ENCODE measurements around the gene PKD2.
"Not testable (repeated sequence)": the region's sequence is repeated elsewhere in the genome, so short reads cannot be mapped to it uniquely, and the experiment has no call there.

PKD2 gene

DNA sequence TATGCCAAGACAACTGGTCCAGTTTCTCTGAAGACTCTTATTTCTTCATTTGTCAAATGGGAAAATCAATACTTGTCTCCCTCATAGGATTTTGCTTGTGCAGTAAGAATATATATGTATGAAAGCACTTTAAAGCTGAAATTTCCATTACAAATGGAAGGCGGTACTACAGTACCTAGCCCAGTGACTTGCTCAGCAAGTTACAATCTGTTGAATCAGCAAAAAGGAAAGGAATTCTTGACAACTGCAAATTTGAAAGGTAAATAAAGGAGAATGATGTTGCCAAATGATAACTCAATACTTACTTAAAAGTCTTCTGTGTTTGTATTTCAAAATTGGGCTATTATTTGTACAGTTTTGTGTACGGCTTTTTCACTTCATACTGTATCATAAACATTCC, 71.1 kb downstream of the PKD2 start:
- DNase-seq = no peak

DNA sequence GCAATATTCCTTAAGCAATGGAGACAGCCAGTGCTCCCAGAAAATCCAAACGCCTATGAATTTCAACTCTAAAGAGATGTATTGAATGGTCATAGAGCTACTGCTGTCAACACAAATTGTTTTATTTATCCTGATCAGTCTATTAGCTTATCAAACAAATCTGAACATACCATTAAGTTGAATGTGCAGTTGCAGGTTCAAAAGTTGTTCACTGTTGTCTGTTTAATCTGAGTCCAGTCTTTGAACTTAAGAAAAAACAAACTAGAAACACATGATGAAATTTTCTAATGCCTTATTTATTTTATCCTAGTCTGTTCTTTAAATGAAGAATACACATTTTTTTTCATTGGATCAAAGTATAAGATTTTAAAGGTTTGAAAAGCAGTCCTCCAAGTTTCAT, 73.2 kb downstream of the PKD2 start:
- DNase-seq = no peak

DNA sequence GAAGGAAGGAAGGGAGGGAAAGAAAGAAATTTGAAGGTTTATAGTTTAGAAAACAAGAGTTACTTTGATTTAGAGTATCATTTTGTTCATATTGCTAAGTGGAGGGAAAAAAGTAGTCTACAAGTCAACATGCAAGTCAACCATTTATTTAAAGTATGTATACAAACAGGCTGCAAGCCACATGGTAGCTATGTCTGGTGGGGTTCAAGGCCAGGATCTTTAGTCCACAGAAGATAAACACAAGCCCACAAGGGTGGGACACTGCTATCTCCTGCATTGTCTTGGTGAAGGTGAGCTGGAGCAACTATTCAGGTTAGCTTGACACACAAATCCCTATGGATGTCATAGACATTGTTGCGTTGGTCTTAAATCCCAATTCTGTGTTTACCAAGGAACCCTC, 79.6 kb downstream of the PKD2 start:
- no peak for DNase-seq

DNA sequence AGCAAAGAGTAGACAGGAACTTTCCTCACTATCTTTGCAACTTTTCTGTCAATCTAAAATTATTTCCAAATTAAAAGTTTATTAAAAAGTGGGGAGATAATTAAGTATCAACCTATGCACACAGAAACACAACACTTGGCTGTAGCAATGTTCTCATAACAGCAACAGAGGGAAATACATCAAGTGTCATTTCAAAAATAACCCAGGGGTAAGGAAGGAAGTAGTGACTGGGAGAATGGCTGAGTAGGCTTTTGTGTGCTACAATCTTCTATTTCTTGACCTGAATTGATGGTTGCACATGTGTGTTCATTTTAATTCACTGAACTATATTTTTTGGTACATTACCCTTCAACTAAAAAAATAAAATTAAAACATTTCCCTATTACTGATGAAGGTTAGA, 83.5 kb downstream of the PKD2 start:
- DNase-seq = no peak

DNA sequence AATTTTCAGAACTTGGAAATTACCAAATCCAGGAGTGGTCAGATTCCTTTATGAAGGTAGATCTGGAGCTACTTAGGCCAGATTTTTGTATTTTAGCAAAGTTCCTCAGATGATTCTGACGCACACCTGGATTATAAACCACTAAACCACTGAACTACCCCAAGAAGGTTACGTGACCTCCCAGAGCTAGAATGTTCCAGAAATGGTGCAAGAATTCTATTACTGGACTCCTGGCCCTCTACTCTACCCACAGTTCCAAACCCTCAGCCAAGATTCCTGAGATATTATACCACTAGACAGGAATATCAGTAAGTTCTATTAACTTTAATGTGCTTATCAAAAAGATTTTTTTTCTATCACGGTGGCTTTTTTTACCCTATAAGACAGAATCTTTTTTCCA, 83.9 kb downstream of the PKD2 start:
- DNase-seq = no peak

DNA sequence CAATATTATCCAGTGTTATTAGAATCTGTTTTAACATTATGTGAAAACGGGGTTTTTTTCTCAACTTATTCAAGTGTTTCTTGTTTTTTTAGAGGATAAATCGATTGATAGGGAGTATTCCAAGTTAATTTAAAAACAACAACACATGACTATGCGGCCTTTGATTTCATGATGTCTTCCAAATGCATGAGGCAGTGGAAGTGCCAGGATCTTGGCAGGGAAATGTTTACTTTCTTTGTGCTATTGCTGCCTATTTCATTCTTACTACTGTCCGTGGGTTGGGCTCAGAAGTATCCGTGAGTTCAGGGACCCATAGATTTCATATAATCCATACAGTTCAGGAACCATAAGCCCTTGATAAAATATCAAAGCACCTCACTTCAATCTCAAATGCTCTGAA, 86.4 kb downstream of the PKD2 start:
- no peak for DNase-seq

DNA sequence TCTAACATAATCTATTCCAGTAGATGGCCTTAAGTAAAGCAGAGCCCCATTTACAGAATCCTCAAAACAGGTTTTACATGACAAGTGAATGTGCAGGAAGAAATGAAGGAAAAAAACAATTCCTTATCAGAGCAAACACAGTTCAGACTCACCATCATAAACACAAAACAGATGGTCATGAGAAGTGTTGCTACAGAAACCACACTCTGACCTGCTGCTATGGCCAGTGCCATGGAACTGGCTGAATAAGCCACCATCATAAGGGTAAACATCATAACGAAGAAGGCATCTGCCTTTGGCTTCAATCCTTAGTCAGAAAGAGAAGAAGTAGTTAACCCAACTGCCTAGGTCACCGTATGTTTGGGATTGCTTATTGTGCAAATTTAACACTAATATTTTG, 89.9 kb downstream of the PKD2 start:
- no peak for DNase-seq

DNA sequence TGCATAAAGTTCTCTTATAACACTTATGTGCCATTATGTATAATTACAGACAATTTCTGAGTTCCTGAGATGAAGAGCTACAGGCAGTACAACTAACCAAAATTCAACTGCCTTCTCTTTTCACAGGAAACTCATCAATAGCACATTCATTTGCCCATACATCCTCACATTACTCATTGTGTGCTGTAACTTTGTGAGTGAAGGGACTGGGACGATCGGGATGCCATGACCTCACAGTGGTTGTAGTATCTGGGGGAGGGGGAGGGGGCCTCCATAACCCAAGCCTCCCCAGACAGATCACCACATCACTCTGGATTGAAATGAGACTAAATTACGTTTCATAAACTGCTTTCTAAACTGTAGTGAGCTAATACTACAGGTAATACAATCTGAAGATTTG, 90.3 kb downstream of the PKD2 start:
- no peak for DNase-seq

DNA sequence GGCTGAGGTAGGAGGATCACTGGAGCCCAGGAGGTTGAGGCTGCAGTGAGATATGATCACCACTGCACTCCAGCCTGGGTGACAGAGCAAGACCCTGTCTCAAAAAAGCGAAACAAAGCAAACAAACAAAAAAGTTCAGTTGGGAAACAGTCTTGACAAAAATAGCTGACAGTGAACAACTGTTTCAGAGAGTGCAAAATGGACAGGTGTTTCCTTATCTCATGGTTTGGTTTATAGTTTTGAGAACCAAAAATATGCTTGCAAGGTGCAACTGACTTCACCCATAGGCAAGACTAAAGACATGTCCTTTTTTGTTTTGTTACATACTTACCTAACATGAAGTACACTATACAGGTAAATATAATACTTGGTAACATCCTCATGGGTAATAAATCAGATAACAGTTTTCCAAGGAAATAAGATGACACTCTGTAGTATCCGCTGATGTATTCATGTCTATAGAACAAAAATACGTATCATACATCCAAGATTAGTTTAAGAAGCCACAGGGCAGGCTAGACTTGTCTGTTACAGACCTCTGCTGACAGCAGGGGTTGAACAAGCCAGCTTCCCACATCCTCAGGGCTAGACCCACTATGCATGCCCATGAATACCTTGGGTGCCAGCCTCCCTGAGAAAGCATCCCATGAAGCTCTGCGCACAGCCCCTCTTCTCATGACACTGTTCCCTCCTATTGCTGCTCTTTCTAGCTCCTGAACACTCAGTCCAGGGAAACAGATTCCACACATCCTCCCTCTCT, 91.7 kb downstream of the PKD2 start:
- DNase-seq = no peak

DNA sequence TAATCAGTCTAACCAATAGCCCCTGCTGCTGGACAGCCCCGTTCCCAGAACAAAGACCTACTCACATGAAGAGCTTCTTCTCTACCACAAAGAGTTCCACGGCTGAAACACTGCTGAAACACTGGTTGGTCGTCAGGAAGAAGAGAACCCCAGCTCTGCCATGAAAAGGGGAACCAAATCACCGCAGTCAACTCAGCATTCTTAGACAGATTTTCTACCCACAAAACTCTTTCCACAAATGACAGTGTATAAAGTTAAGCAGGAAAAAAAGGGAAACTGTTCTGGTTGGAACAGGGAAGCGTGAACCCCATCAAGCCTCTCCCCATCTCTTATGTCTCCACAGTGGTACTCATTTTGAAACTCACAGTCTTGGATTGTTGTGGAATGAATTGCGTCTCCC, 93.7 kb downstream of the PKD2 start:
- no peak for DNase-seq

DNA sequence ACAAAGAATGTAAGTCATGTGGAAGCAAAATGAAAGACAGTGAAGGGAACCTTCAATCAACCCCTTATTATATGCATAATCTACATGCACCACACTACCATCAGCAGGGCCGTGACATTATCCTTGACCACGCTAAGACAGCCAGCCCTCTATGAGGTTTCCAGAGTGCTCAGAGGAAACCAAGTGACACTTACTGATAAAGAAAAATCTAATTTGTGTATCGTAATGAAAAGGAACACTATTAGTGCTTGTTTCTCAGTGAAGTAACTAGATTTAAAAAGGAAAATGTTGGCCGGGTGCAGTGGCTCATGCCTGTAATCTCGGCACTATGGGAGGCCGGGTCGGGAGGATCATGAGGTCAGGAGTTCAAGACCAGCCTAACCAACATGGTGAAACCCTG, 94.6 kb downstream of the PKD2 start:
- DNase-seq = no peak

DNA sequence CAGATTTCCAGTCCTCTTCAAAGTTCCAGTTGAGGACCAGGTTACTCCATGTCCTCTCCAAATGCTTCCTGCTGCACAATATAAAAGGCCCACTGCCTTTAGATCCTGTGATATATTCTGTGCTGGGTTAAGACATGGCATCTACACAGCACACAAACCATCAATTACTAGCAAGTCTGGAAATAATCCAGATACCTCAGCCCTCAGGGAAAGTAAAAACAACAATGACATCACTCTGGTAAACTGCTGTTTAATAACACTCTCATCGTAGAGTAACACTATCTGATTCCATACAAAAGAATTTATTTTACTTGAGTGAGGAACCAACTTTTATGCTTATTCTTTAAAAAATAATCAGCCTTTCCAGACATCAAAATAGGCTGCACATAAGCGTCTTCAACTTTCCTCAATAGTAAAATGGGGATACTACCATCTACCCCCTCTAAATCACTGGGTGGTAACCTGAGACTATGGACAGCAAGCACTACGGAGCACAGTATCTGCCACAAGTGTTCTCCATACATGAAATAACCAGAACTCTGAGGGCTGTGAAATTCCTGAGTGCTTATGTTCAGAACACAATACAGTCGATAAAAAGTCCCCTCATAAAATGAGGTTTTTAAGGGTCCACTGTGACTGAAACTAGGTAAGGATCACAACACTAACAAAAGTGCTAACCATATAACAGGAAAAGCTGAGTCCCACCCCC, 97.6 kb downstream of the PKD2 start:
- DNase-seq = no peak

DNA sequence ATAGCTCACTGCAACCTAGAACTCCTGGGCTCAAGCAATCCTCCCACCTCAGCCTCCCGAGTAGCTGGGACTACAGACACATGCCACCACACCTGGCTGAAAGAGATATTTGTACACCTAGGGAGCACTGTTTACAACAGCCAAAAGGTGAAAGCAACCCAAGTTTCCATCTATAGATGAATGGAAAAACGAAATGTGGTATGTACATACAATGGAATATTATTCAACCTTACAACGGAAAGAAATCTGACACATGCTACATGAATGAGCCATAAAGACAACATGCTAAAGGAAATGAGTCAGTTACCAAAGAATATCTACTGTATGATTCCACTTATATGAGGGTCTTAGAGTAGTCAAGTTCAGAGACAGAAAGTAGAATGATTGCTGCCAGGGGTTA, 98.8 kb downstream of the PKD2 start:
- no peak for DNase-seq

DNA sequence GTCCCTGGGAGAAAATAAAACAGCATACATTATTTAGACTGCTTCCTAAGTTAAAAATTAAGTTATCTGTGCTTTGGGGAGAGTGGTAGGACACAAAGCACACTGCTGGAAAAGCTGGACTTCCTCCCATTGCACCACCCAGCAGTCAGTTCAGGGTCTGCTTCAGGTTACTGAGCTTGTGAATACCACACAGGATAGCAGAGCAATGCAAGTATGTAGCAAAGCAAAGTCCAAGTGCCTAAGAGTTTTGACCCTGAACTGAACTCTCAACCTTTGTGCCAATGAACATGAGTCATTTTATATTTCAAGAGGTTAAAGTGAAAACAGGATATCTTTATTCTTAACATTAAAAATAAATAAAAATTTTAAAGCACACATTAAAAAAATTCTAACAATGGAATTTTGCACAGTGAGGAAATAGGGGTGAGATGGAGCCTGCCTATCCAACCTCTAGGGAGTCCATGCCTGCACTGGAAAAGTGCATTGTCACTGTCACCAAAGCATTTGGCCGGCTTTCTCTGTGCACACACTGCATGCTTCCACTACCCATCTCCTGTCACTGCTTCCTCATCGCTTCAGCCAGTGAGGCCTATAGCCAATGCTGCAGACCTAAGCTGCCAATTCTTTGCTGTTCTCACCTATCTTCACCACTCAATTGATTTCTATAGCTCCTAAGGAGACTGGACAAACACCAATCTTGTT, 100.1 kb downstream of the PKD2 start:
- peak; percentile 2 to 23 for DNase-seq

DNA sequence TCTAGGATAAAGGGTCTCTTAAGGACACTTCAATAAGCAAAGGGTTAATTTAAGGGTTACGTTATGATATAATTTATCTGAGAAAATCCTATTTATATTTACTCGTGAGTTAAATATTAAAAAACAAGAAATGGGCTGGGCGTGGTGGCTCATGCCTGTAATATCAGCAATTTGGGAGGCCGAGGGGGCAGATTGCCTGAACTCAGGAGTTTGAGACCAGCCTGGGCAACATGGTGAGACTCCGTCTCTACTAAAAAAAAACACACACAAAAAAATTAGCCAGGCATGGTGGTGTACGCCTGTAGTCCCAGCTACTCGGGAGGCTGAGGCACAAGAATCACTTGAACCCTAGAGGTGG, 100.7 kb downstream of the PKD2 start:
- DNase-seq = not testable (repeated sequence)

DNA sequence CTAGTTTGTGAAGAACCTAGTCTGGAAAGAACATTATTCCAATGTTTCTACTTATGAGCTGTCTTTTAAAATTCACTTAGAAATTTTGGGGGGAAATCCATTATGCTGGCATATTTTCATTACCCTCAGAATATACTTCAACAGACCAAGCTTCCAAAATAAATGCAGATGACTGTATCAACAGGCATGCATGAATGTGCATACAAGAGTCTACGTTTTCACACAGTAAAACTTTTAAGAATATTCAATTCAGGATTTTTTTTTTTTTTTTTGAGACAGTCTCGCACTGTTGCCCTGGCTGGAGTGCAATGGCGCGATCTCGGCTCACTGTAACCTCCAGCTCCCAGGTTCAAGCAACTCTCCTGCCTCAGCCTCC, 101.3 kb downstream of the PKD2 start:
- DNase-seq = no peak

DNA sequence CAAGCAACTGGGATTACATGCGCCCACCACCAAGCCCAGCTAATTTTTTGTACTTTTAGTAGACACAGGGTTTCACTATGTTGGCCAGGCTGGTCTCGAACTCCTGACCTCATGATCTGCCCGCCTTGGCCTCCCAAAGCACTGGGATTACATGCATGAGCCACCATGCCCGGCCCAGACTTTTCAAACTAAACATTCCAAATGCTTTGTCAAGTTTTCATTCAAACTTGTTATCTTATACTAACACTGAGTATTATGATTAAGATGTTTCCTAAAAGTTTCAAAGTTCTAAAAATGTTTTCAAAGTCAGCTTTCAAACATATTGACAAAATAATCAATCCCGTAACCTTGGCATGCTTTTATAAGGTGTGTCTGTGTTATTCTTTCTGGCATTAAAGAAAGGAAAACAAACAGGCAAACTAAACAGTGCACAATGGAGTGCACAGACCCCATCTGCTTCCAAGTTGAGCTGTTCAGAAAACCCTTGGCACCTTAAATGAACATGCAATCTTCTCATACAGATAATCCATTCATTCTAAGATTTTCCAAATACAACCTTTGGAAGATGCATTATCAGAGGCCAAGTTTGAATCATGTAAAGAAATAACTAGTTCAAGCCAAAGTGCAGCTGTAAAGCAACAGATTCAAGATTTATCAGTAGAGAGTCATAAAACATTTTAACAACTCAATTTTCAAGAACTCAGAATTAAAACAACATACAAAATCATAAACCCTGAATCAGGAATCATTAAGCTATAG, 101.9 kb downstream of the PKD2 start:
- no peak for DNase-seq

DNA sequence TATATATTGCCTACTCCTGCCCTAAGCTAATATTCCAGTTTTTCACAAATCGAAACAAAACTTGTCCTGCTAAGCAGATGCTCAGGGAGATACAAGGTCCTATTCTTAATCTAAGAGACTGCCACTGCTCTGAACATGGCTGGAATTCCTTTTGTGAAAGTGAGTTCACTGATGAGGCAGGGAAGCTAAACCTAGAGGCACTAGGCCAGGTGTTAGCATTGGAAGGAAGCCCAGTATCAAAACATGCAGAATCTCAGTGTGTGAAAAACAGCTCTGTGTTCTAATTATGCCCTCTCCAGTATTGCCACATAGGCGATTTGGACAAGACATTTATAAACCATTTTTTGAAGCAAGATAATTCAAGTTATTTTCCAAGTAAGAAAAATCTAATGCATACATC, 103.4 kb downstream of the PKD2 start:
- no peak for DNase-seq

DNA sequence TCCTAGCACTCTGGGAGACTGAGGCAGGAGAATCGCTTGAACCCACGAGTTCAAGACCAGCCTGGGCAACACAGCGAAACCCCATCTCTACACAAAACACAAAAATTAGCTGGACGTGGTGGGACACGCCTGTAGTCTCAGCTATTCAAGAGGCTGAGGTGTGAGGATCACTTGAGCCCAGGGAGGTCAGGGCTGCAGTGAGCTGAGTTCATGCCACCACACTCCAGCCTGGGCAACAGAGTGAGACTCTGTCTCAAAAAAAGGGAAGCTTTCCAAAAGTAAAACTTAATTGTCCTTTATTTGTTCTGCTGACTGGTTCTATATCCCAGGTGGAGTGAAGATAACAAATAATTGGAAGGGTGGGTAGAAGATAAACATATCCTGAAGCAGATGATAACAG, 105.4 kb downstream of the PKD2 start:
- no peak for DNase-seq

DNA sequence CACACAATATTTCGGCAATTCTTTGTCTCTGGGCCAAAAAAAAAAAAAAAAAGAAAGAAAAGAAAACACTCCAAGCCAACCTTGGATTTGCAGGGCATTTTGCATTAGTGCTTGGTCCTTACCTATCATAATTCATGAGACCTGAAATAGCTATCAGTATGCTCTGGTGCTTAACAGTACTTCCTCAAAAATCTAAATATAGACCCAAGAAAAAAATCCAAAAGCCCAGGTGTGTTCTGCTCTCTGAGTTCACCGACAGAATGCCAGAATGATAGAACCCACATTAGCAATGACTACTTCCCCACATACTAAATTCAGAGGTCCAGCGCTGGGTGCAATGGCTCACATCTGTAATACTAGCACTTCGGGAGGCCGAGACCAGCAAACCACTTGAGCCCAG, 108.2 kb downstream of the PKD2 start:
- DNase-seq = no peak

DNA sequence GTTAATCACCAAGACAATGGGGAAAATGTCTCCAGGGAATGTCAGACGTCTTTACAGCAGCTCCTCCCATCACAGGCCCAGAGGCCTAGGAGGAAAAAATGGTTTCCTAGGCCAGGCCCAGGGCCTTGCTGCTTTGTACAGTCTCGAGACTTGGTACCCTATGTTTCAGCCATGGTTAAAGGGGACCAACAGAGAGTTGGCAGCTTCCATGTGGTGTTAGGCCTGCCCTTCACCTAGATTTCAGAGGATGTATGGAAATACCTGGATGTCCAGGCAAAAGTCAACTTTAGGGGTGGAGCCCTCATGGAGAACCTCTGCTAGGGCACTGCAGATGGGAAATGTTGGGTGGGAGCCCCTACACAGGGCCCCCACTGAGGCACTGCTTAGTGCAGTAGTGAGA, 112.5 kb downstream of the PKD2 start:
- no peak for DNase-seq

DNA sequence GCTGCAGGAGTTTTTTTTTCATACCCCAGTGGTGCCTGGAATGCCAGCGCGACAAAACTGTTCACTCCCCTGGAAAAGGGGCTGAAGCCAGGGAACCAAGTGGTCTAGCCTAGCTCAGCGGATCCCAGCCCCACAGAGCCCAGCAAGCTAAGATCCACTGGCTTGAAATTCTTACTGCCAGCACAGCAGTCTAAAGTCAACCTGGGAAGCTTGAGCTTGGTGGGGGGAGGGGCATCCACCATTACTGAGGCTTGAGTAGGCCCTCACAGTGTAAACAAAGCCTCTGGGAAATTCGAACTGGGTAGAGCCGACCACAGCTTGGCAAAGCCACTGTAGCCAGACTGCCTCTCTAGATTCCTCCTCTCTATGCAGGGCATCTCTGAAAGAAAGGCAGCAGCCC, 114.8 kb downstream of the PKD2 start:
- not testable (repeated sequence) for DNase-seq

Data from AML-193 (cell line).